SKM-1 treated with dmso at 0.1 percent for 144 hours (cell line): ENCODE data around the gene ZNF747.
A peak's percentile ranks its signal among the peaks of the same experiment; 100 is the strongest.
"Not testable (repeated sequence)": the region's sequence is repeated elsewhere in the genome, so short reads cannot be mapped to it uniquely, and the experiment has no call there.

Experiments
- DNase-seq: peaks from one replicate; lab custom pipeline; 2025; ENCODE audit not compliant: unreplicated experiment; lab: John Stamatoyannopoulos, UW

The ZNF747 gene

DNA sequence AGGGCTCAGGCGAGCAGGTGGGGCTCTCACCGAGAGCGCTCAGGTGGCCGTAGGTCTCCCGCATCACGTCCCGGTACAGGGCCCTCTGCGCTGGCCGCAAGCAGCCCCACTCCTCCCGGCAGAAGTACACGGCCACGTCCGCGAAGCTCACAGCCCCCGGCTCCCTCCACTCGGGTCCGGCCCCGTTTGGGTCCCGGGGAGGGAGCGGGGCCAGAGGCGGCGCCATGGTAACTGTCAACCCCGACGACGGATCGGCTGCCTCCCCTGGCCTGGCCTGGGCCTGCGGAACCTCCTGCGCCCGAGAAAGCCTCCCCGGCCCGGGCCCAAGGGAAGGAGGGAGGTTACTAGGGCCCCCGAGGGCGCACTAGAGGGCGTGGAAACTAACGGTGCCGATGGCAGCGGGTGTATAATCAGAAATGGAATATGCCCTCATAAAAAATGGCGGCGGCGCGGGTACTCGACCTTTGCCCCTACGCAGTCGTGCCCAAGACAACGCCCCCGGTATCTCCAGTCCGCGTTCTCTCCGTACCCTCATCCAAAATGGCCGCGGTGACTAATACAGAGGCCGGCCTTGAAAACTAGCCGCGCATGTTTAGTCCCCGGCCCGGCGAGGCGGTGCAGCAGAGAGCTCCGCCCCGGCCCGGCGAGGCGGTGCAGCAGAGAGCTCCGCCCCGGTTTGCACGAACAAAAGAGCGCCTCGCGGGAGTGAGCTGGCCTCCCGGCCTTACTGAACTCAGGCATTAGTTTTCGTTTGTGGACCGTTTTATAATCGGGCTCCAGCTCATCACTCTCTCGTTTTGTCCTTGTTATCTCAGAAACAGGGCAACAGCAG is 23.5 kb upstream of the ZNF747 start, which contains the start of gene ZNF764:
Gene ZNF764 (minus strand): TSS at position 418 of the 832 bp plus-strand sequence. CDS start 192 bp downstream, at position 226.
- peak; percentile 95 for DNase-seq

DNA sequence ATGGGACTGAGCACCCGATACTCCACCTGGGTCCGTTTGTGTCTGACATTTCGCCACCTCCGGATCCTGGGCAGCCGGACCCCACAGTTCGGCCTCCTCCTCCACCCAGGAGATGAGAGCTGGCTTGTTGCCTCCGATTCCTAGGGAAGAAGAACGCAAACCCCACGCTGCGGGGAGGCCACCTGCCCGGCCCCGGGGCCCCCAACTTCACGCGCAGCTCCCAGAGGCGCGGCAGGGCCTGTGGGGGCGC is 23.0 kb upstream of the ZNF747 start:
- no peak for DNase-seq

DNA sequence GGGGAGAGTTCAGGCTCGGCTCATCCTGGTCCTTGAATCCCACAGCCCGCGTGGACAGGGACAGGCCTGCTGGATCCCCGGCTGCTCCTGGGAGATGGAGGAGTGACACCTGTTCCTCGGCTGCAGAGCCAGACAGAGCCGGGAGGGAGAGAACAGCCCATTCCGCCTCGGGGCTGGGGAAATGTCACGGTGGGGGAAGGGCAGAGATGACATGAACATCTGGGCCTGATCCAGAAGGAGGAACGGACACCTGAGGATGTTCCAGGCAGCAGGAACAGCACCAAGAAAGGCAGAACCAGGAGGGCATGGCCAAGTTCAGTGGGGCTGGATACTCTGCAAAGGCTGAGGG is 21.4 kb upstream of the ZNF747 start:
- no peak for DNase-seq

DNA sequence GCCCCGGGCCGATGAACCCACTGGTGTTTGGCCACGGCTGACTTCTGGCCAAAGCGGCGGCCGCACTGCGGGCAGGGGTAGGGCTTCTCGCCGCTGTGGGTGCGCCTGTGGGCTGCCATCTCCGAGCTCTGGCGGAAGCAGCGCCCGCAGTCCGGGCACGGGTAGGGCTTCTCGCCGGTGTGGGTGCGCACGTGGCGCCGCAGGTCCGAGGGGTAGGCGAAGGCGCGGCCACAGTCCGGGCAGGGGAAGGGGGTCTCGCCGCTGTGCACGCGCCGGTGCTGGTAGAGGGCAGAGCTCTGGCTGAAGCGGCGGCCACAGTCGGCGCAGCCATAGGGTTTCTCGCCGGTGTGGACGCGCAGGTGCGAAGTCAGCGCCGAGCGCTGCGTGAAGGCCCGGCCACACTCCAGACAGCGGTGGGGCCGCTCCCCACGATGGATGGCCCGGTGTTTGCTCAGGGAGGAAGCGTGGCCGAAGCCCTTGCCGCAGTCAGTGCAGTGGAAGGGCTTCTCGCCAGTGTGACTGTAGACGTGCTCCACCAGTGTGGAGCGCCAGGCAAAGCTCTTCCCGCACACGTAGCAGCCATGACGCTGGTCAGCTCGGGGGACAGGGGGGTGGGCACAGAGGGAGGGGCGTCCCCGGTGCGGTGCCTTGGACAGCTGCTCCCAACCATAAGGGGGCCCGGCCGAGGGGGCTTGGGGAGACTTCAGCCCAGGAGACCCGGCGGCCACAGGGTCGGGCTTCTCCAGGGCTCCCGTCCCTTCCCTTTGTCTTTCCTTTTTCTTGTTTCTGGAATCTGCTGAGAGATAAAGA is 20.9 kb upstream of the ZNF747 start:
- DNase-seq, result no peak

DNA sequence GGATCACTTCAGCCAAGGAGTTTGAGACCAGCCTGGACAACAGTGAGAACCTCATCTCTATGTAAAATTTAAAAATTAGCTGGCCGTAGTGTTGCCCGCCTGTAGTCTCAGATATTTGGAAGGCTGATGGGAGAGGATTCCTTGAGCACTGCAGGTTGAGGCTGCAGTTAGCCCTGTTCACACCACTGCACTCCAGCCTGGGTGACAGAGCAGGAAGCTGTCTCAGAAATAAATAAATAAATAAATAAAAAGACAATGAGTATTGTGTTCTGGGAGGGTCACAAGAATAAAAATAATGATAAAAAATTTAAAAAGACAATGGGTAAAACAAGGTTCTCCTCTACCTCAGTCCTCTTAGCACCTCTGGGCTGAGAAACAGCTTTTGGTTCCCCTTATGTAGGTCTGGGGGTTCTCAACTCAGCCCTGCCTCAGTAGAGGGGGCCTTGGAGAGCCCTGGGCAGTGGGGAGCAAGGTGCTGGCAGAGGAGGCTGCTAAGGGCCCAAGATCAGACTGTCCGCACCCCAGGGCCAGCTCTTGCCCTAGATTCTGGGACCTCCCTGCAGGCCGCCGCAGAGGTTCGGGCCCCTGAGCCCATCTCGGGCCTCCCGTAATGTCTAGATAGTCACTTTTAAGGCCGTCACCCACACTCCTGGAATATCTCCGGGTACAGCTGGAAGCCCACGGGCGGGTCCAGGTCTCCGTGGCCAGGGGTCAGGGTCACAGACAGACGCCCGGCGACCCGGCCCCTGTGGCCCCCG is 20.1 kb upstream of the ZNF747 start:
- DNase-seq, result no peak

DNA sequence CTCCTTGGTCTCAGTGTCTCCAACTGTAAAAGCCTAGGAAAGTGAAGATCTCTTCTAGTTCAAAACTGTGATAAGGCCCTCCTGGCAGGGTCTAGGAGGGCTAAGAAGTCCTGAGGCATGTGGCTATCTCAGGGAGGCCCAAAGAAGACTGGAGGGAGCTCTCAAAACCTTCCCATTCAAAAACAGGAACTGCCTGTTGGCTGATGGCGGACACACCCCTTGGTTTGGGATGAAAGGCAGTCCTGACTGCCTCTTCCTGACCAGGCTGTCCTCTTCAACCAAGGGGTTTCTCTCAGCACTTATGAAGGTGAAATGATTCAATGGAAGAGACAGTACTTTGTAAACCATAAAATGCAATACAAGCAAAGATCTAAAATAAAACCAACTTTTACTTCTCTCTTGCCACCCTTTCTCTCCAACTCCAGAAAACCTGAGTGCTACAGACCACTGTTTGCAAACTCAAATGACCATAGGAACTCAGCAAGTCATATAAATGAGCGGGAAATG is 18.8 kb upstream of the ZNF747 start:
- DNase-seq, result peak; percentile 20

DNA sequence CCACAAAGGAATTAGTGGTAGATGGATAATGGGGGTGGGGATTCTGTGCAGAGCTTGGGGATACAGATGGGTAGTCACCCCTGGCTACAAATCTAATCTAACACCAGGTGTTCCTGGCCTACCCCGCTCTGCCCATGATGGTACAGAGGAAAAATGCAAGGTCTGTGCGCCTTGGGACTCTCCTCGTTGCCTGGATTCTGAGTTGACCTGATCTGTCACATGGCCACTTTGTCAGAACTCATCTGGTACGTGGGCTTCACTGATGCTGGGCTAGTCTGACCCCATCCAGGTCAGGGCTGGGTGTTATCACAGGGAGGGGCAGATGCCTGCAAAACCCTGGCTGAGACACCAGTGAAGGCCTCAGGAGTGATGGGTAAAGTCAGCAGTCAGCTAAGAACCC is 18.3 kb upstream of the ZNF747 start:
- DNase-seq, result no peak

DNA sequence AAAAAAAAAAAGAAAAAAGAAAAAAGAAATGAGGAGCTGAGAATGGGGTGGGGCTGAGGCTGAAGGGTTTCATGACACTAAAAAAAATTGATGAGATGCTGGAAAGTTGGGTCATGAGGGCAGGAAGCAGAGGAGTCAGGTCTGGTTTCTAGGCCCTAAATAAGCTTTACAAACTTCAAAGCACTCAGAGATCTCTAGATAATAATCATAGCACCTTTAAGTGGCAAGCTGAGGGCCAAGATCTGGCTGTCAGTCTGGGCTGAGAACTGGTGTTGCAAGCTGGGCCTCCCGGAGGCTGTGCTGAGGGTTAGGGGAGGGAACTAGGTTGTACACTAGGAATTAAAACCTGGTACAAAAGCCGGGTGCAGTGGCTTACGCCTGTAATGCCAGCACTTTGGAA is 17.1 kb upstream of the ZNF747 start:
- no peak for DNase-seq

DNA sequence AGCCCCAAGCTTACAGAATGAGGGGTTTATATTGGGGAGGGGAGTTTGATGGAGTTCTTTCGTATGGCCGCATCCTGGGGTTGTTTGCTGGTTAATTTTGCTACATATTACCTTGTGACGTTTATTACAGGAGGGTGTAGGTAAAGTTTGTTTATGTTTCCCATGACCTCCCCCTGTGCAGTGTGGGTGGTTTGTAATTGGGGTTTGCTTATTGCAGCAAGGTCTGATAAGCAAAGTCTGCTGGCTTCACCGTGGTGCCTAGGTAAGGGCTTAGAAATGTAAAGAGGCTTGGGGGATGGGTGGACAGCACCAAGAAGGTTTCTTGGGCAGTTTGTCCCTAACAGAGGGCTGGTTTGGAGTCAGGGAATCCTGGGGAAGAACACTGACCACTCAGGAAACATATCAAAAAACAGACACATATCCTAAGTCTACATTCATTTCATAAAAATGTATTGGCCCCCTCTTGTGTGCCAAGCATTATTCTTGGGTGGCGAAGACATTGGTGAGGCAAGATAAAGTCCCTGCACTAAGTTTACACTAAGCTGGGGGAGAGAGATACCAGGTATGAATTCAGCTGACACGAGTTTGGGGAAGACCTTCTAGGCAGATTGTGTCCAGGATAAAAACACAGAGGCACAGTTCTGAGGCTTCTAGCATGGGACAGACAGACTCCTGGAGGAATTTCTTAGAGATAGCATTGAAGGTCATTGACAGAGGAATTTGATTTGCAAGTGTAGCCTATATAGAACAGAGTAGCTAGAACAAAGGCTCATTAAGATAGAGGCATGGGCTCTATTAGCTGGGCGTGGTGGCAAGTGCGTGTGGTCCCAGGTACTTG is 14.0 kb upstream of the ZNF747 start:
- DNase-seq, result no peak

DNA sequence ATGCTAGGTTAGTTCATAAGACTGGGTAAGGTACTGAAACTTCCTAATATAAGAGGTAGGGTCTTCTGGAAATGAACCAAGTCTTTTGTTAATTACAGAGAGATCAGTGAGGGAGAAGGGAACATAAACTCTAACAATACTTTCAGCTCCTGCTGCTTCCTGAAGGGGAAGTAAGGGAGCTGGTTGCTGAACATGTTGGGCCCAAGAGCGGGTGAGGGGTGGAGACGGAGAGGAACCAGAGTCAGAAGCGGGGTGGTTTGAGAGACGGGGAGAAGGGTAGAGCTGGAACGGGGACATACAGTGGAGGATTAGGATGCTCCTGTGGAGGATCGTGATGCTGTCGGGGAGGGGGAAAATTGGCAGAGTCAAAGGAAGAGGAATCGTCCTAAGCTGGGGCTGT is 11.5 kb upstream of the ZNF747 start:
- no peak for DNase-seq

DNA sequence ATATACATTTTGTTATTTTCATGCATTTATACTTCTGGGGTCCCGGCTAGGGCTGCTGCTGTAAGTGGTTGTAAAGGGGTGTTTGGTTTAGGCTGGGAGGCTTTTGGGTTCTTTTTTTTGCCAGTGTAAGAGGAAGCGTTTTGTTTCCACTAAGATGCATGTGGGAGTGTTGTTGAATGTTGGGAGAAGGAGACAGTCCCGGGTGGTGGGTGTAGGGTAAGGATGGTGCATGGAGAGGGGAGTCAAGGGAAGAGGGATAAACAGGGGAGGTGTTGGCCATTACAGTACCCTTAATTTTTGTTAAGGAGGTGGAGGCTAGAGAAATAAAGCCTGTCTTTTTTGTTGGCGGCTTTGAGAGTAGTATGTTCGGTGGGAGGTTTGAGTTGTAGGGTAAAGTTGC is 8.4 kb upstream of the ZNF747 start:
- no peak for DNase-seq

DNA sequence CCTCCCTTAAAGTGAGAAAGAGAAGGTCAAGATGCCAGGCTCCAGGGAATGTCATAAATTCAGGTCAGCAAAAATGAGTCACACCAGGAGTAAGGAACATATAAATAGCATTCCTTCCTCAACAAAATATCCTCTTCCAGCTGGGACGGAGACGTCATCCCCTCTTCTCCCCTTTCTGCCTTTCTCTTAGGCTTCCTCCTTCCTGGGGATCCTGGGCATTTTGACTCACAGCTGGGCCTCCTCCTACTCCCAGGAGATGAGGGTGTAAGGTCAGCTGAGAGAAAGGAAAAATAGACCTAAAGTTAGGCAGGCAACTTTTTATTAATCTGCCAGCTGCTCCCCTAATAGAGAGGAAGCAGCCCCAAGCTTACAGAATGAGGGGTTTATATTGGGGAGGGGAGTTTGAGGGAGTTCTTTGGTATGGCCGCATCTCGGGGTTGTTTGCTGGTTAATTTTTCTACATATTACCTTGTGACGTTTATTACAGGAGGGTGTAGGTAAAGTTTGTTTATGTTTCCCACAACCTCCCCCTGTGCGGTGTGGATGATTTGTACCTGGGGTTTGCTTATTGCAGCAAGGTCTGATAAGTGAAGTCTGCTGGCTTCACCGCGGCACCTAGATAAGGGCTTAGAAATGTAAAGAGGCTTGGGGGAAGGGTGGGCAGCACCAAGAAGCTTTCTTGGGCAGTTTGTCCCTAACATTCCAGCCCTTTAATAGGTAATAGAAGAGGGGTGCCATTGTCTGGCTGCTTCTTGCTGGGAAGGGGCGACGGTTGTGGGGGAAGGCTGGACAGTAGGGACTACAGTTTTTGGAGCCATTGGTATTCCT is 7.1 kb upstream of the ZNF747 start:
- no peak for DNase-seq

DNA sequence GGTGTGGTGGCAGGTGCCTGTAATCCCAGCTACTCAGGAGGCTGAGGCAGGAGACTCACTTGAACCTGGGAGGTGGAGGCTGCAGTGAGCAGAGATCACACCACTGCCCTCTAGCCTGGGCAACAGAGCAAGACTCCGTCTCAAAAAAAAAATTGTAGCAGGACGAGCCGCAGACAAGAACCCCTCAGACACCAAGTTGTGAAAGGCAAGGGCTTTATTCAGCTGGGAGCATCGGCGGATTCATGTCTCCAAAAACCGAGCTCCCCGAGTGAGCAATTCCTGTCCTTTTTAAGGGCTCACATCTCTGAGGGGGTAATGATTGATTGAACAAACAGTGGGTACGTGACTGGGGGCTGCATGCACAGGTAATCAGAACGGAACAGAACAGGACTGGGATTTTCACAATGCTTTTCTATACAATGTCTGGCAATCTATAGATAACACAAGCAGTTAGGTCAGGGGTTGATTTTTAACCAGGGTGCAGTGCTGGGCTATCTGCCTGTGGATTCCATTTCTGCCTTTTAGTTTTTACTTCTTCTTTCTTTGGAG is 6.3 kb upstream of the ZNF747 start:
- DNase-seq, result not testable (repeated sequence)

DNA sequence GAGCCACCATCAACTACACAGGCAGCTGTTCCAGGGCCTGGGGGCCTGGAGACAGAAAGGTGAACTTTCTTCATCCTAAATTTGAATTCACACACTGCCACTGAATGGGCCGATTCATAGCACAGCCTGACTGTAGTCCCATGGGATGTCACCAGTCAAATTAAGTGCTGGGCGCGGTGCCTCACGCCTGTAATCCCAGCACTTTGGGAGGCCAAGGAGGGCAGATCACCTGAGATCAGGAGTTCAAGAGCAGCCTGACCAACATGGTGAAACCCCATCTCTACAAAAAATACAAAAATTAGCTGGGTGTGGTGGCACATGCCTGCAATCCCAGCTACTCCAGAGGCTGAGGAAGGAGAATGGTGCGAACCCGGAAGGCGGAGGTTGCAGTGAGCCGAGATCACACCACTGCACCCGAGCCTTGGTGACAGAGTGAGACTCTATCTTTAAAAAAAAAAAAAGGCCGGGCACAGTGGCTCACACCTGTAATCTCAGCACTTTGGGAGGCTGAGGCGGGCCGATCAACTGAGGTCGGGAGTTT is 5.4 kb upstream of the ZNF747 start:
- DNase-seq, result not testable (repeated sequence)

DNA sequence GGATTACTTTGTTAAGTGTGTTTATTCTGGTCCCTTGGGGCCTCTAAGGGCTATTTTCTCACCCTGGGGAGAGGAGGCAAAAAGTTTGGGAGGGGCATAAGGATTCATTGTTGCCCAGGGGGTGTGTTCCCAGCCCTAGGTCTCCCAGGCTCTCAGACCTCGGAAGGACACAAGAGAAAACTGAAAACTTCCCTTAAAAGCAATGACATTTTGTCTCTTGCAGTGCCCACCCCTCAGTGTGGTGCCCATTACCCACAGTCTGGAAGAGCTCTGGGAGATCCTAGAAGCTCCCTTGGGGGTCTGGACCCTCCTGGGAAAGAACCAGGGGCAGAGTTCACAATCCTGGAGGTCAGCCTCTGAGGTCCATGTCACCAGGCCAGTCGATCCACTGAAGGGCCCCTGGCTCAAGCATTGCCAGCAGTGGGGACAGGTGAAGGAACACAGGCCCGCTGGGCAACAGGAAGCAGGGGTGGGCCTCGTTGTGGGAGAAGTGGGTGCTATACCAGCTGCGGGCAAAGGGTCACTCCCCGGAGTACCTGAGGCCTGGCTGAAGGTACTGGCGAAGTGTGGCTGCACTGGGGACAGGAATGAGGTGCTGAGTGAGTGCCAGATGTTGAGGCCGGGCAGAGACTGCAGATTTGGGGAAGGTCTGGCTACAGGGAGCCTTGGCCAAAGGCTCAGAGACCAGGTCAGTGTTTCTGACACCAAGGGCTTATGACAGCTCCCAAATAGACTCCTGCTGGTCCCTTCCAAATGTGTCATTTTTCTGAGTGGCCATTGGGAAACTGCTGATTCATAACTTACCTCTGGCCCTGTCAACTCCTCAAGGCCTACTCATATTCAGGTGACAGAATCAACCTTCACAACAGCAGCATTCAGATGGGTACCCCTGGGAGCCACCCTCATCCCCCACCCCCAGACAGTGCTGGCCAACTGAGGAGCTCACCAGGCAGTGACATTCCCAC is 4.6 kb upstream of the ZNF747 start:
- no peak for DNase-seq

DNA sequence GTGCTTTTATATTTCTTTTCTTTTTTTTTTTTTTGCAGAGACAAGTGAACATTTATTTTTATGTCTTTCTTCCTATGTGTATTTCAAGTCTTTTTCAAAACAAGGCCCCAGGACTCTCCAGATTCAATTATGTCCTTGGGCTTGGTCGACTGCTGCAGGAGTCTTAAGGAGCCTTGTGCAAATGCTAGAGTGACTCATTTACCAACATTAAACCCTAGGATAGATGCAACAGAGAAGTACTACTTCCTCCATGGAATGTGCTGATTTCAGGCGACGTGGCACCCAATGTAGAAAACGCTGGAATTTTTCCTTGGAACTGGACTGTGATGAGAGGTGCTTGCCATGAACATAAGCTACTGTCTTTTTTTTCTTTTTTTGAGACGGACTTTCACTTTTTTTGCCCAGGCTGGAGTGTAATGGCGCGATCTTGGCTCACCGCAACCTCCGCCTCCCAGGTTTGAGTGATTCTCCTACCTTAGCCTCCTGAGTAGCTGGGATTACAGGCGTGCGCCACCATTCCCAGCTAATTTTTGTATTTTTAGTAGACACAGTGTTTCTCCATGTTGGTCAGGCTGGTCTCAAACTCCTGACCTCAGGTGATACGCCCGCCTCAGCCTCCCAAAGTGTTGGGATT is 1.9 kb upstream of the ZNF747 start:
- not testable (repeated sequence) for DNase-seq

DNA sequence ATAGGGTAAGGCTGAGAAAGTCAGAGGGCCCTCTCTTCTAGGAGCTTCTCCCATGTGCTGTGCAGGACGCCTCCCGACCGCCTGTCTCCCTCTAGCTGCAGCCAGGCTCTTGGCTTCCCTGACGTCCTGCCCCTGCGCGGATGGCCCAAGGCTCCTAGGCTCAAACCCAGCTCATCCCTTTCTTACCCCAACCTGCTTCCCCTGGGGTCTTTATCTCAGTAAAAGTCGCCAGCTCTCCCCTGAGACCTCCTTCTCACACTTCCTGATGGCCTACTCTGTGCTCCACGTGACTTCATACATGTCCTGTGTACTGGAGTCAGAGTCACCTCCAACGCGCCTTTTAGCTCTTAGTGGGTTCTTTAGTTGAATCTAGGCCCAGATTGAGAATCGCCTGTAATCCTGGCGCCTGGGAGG is 1.1 kb upstream of the ZNF747 start:
- peak; percentile 42 for DNase-seq
